Trophoblast cell (in vitro differentiated cells and primary cell): ENCODE data around the gene GAS1.
A peak's percentile ranks its signal among the peaks of the same experiment; 100 is the strongest.

ENCODE experiments used
- DNase-seq, 2 donors: peaks; one replicate each; pipeline ENCODE4 v3.0.0-alpha.2; 2016
- H2AFZ ChIP-seq: 2 replicates; pipeline ENCODE4 v1.6.1; 2013; ENCODE audit warnings: low read length, moderate library complexity, mild to moderate bottlenecking; ENCODE audit not compliant: insufficient read depth, poor library complexity
- H2AK5ac ChIP-seq: 2 replicates; pipeline ENCODE4 v1.6.1; 2013; ENCODE audit warnings: mild to moderate bottlenecking, low read length
- H2BK120ac ChIP-seq: 2 replicates; pipeline ENCODE4 v1.6.1; 2013; ENCODE audit warnings: low read length, mild to moderate bottlenecking, moderate library complexity; ENCODE audit not compliant: insufficient read depth, poor library complexity
- H2BK12ac ChIP-seq: 2 replicates; pipeline ENCODE4 v1.6.1; 2013; ENCODE audit warnings: mild to moderate bottlenecking, low read length, moderate library complexity
- H2BK5ac ChIP-seq: 2 replicates; pipeline ENCODE4 v1.6.1; 2013; ENCODE audit warnings: low read length, low read depth, moderate library complexity, mild to moderate bottlenecking; ENCODE audit not compliant: poor library complexity
- H3K14ac ChIP-seq: 2 replicates; pipeline ENCODE4 v1.6.1; 2013; ENCODE audit warnings: mild to moderate bottlenecking, low read length
- H3K18ac ChIP-seq: 2 replicates; pipeline ENCODE4 v1.6.1; 2013; ENCODE audit warnings: mild to moderate bottlenecking, low read length
- H3K23ac ChIP-seq: 2 replicates; pipeline ENCODE4 v1.6.1; 2013; ENCODE audit warnings: low read length
- H3K27ac ChIP-seq: 2 replicates; pipeline ENCODE4 v1.5.1; 2013; ENCODE audit warnings: low read depth, mild to moderate bottlenecking, inconsistent platforms, low read length, moderate library complexity
- H3K27me3 ChIP-seq: 2 replicates; pipeline ENCODE4 v1.6.1; 2013; ENCODE audit warnings: inconsistent platforms, mild to moderate bottlenecking, low read length, moderate library complexity; ENCODE audit not compliant: insufficient read depth
- H3K36me3 ChIP-seq, 2 experiments: 1 replicate in 1 of 2; 2 replicates in 1 of 2; pipeline ENCODE4 v1.6.1; 2013; ENCODE audit warnings: low read length in 2 of 2, mild to moderate bottlenecking in 2 of 2, moderate library complexity in 1 of 2; ENCODE audit not compliant: insufficient read depth in 2 of 2, control insufficient read depth in 1 of 2
- H3K4ac ChIP-seq: 2 replicates; pipeline ENCODE4 v1.6.1; 2013; ENCODE audit warnings: low read depth, mild to moderate bottlenecking, low read length, moderate library complexity
- H3K4me1 ChIP-seq, 2 experiments: 1 replicate in 1 of 2; 2 replicates in 1 of 2; pipeline ENCODE4 v1.6.1; 2013; ENCODE audit warnings: low read length in 2 of 2, mild to moderate bottlenecking in 2 of 2, moderate library complexity in 1 of 2; ENCODE audit not compliant: insufficient read depth in 2 of 2, control insufficient read depth in 1 of 2
- H3K4me2 ChIP-seq: 2 replicates; pipeline ENCODE4 v1.6.1; 2013; ENCODE audit warnings: inconsistent platforms, mild to moderate bottlenecking, low read length, moderate library complexity
- H3K4me3 ChIP-seq: 2 replicates; pipeline ENCODE4 v1.5.1; 2013; ENCODE audit warnings: mild to moderate bottlenecking, low read depth, low read length, inconsistent platforms
- H3K79me1 ChIP-seq: one replicate; pipeline ENCODE4 v1.6.1; 2013; ENCODE audit warnings: low read length
- H3K79me2 ChIP-seq: 2 replicates; pipeline ENCODE4 v1.6.1; 2013; ENCODE audit warnings: low read length, mild to moderate bottlenecking; ENCODE audit not compliant: control insufficient read depth, insufficient read depth, poor library complexity
- H3K9ac ChIP-seq: 2 replicates; pipeline ENCODE4 v1.6.1; 2013; ENCODE audit warnings: mild to moderate bottlenecking, low read length
- H3K9me3 ChIP-seq: 2 replicates; pipeline ENCODE4 v1.6.1; 2013; ENCODE audit warnings: low read depth, mild to moderate bottlenecking, control low read depth, inconsistent platforms, low read length; ENCODE audit not compliant: insufficient read depth
- H4K12ac ChIP-seq: 2 replicates; pipeline ENCODE4 v1.6.1; 2013; ENCODE audit warnings: low read depth, mild to moderate bottlenecking, low read length, moderate library complexity
- H4K8ac ChIP-seq: 2 replicates; pipeline ENCODE4 v1.6.1; 2013; ENCODE audit warnings: low read depth, mild to moderate bottlenecking, low read length, moderate library complexity
- H4K91ac ChIP-seq: one replicate; pipeline ENCODE4 v1.6.1; 2013; ENCODE audit warnings: low read depth, mild to moderate bottlenecking, low read length, moderate library complexity
- WGBS: extraction: QIAGEN DNeasy Blood & Tissue Kit; methylation state at CpG from one replicate; pipeline ENCODE4 v1.1.7; 2013; ENCODE audit warnings: missing lambda C conversion rate; ENCODE audit not compliant: insufficient read length, insufficient coverage; ENCODE audit errors: extremely low coverage; 5-methylcytosine and 5-hydroxymethylcytosine counted together

The GAS1 gene

GRCh38 chr9:86955561-86955960 lies 8.3 kb upstream of the GAS1 start:
- no peak overlapping the region for H3K14ac ChIP-seq

GRCh38 chr9:86955042-86955441 lies 7.7 kb upstream of the GAS1 start:
- H3K14ac ChIP-seq, result no peak overlapping the region
- no peak overlapping the region for H3K4me3 ChIP-seq
- H4K8ac ChIP-seq, result no peak overlapping the region
- H2AK5ac ChIP-seq, result no peak overlapping the region
- H3K9me3 ChIP-seq, result peaks cover 2% of the 10 kb centered on the region
- H3K27me3 ChIP-seq, result no peaks in the 10 kb centered on the region
- H3K23ac ChIP-seq, result no peak overlapping the region
- no peak overlapping the region for H3K9ac ChIP-seq
- no peak overlapping the region for H3K4me2 ChIP-seq
- no peak overlapping the region for H4K91ac ChIP-seq
- no peak overlapping the region for H3K18ac ChIP-seq
- no peaks in the 10 kb centered on the region for H3K79me1 ChIP-seq
- H3K79me2 ChIP-seq, result no peaks in the 10 kb centered on the region
- no peak overlapping the region for H2AFZ ChIP-seq
- H3K36me3 ChIP-seq, result peaks cover 0 to 3% of the 10 kb centered on the region in 2 experiments
- no peak overlapping the region for H2BK5ac ChIP-seq
- no CpG with 5 or more reads among the region's 2 CpGs for WGBS
- no peak overlapping the region for H2BK120ac ChIP-seq
- no peak overlapping the region for H4K12ac ChIP-seq
- peaks cover 0 to 8% of the 10 kb centered on the region in 2 experiments for H3K4me1 ChIP-seq
- H2BK12ac ChIP-seq, result no peak overlapping the region
- no peak overlapping the region for H3K27ac ChIP-seq
- no peak overlapping the region for H3K4ac ChIP-seq
- DNase-seq, result no peak

More at GRCh38 chr9:86955561-86955960, 8.3 kb upstream of the GAS1 start:
- no CpG with 5 or more reads among the region's 4 CpGs for WGBS
- Histone ChIP-seq H4K91ac (no peak overlapping the region), H2BK5ac (no peak overlapping the region), H3K23ac (no peak overlapping the region), H3K4ac (no peak overlapping the region), H3K27me3 (no peaks in the 10 kb centered on the region), H3K9ac (no peak overlapping the region), H3K79me1 (no peaks in the 10 kb centered on the region), H3K79me2 (no peaks in the 10 kb centered on the region), H3K36me3 (peaks cover 0 to 3% of the 10 kb centered on the region in 2 experiments), H3K27ac (no peak overlapping the region), H3K18ac (no peak overlapping the region), H2BK12ac (no peak overlapping the region), H4K8ac (no peak overlapping the region), H2AK5ac (no peak overlapping the region), H2BK120ac (no peak overlapping the region), H3K4me2 (no peak overlapping the region), H3K9me3 (peaks cover 2% of the 10 kb centered on the region), H4K12ac (no peak overlapping the region), H3K4me1 (peaks cover 0 to 10% of the 10 kb centered on the region in 2 experiments), H2AFZ (no peak overlapping the region), H3K4me3 (no peak overlapping the region)
- DNase-seq, result no peak

- H2AK5ac ChIP-seq, result no peak overlapping the region
- H3K14ac ChIP-seq, result no peak overlapping the region
- no peak overlapping the region for H4K91ac ChIP-seq
- H3K4me3 ChIP-seq, result no peak overlapping the region
- no peak overlapping the region for H2BK120ac ChIP-seq
- H4K8ac ChIP-seq, result no peak overlapping the region
- peaks cover 2% of the 10 kb centered on the region for H3K9me3 ChIP-seq
- no peaks in the 10 kb centered on the region for H3K27me3 ChIP-seq
- no peak overlapping the region for H3K4ac ChIP-seq
- H3K18ac ChIP-seq, result no peak overlapping the region
- DNase-seq, result no peak
- no peak overlapping the region for H2BK5ac ChIP-seq
- no peak overlapping the region for H3K23ac ChIP-seq
- no peaks in the 10 kb centered on the region for H3K79me2 ChIP-seq
- no CpG with 5 or more reads among the region's 5 CpGs for WGBS
- H3K27ac ChIP-seq, result no peak overlapping the region
- no peak overlapping the region for H2AFZ ChIP-seq
- peaks cover 0 to 3% of the 10 kb centered on the region in 2 experiments for H3K36me3 ChIP-seq
- no peak overlapping the region for H3K9ac ChIP-seq
- no peak overlapping the region for H4K12ac ChIP-seq
- H3K79me1 ChIP-seq, result peaks cover 3% of the 10 kb centered on the region
- no peak overlapping the region for H3K4me2 ChIP-seq
- no peak overlapping the region for H2BK12ac ChIP-seq
- H3K4me1 ChIP-seq, result peaks cover 0 to 2% of the 10 kb centered on the region in 2 experiments
Measured at GRCh38 chr9:86953181-86953580, 5.9 kb upstream of the GAS1 start.

GRCh38 chr9:86948074-86948929 lies 996 bp upstream of the GAS1 start:
- Histone ChIP-seq H3K14ac (no peak overlapping the region), H3K4me2 (peak overlapping the region; percentile 75), H3K9ac (peak overlapping the region; percentile 18), H4K8ac (peak overlapping the region; percentile 13), H3K4me1 (peaks cover 0 to 2% of the 10 kb centered on the region in 2 experiments), H3K4ac (no peak overlapping the region), H2AK5ac (no peak overlapping the region), H2AFZ (peak overlapping the region; percentile 37), H3K36me3 (peaks cover 0 to 3% of the 10 kb centered on the region in 2 experiments), H3K18ac (peak overlapping the region; percentile 46), H4K12ac (no peak overlapping the region), H2BK5ac (no peak overlapping the region), H3K9me3 (peaks cover 5% of the 10 kb centered on the region), H4K91ac (peak overlapping the region; percentile 32), H3K27me3 (no peaks in the 10 kb centered on the region), H2BK12ac (no peak overlapping the region), H3K79me1 (peaks cover 20% of the 10 kb centered on the region), H3K23ac (no peak overlapping the region), H3K27ac (no peak overlapping the region), H3K79me2 (peaks cover 17% of the 10 kb centered on the region), H2BK120ac (no peak overlapping the region), H3K4me3 (peak overlapping the region; percentile 50)
- WGBS, result no CpG with 5 or more reads among the region's 36 CpGs
- DNase-seq, result peak; percentile 73 to 86
